SU-DHL-6 (cell line): ENCODE data around the gene SLX4IP.

ENCODE experiments used
- H2AFZ ChIP-seq: fragments of 200-600 bp; sonication (generic); 2 replicates; pipeline ENCODE4 v1.6.1; 2014; ENCODE audit warnings: low read depth, mild to moderate bottlenecking, moderate library complexity, mixed read lengths, antibody characterized with exemption, low read length; ENCODE audit not compliant: severe bottlenecking
- H3F3A ChIP-seq: fragments of 200-600 bp; shearing (Covaris generic); 2 replicates; pipeline ENCODE4 v1.6.0; 2016; ENCODE audit warnings: antibody characterized with exemption, mild to moderate bottlenecking; ENCODE audit not compliant: insufficient read depth
- H3K27ac ChIP-seq: fragments of 200-600 bp; sonication (generic); 2 replicates; pipeline ENCODE4 v1.5.1; 2016; ENCODE audit warnings: low read depth, mild to moderate bottlenecking, low read length, moderate library complexity, mixed read lengths
- H3K27me3 ChIP-seq: fragments of 200-600 bp; sonication (generic), shearing (Covaris generic); 2 replicates; pipeline ENCODE4 v1.6.0; 2014; ENCODE audit warnings: mild to moderate bottlenecking, low read length
- H3K36me3 ChIP-seq: fragments of 200-600 bp; sonication (generic); 2 replicates; pipeline ENCODE4 v1.6.1; 2014; ENCODE audit warnings: mild to moderate bottlenecking, low read length, mixed read lengths
- H3K4me2 ChIP-seq: fragments of 300-600, 200-600 bp; shearing (Covaris generic), sonication (generic); 2 replicates; pipeline ENCODE4 v1.6.0; 2014; ENCODE audit warnings: low read length, low read depth, mild to moderate bottlenecking; ENCODE audit not compliant: poor library complexity, severe bottlenecking
- H3K4me3 ChIP-seq: fragments of 200-600 bp; sonication (generic); 2 replicates; pipeline ENCODE4 v1.5.1; 2014; ENCODE audit warnings: antibody characterized with exemption, low read length, mild to moderate bottlenecking, mixed read lengths; ENCODE audit not compliant: insufficient read depth, poor library complexity, severe bottlenecking
- H3K79me2 ChIP-seq: fragments of 200-600 bp; sonication (generic); 2 replicates; pipeline ENCODE4 v1.6.1; 2014; ENCODE audit warnings: mild to moderate bottlenecking, low read length, moderate library complexity; ENCODE audit not compliant: insufficient read depth
- H3K9ac ChIP-seq: fragments of 200-600 bp; sonication (generic); 2 replicates; pipeline ENCODE4 v1.7.0; 2014; ENCODE audit warnings: mild to moderate bottlenecking, low read length
- H3K9me2 ChIP-seq: fragments of 200-600 bp; sonication (generic); replicated peaks from 2 replicates; pipeline ENCODE4 v1.6.1; 2014; ENCODE audit warnings: low read length; ENCODE audit not compliant: insufficient read depth
- H3K9me3 ChIP-seq: fragments of 200-600 bp; sonication (generic); 2 replicates; pipeline ENCODE4 v1.6.1; 2014; ENCODE audit warnings: low read length, mixed read lengths; ENCODE audit not compliant: insufficient read depth
- H4K20me1 ChIP-seq: fragments of 200-600 bp; sonication (generic); 2 replicates; pipeline ENCODE4 v1.6.1; 2014; ENCODE audit warnings: low read depth, mild to moderate bottlenecking, antibody characterized with exemption, low read length, moderate library complexity, mixed read lengths
- CTCF ChIP-seq: fragments of 200-600 bp; sonication (generic); IDR thresholded peaks from one replicate; pipeline ENCODE4 v1.5.1; 2017; ENCODE audit warnings: antibody characterized with exemption, mild to moderate bottlenecking, low read length, moderate library complexity; ENCODE audit not compliant: insufficient read depth, poor library complexity, severe bottlenecking
- EZH2phosphoT487 ChIP-seq: fragments of 200-600 bp; sonication (generic), shearing (Covaris generic); conservative IDR thresholded peaks from 2 replicates; pipeline ENCODE4 v1.6.1; 2018; ENCODE audit warnings: mild to moderate bottlenecking, antibody characterized with exemption, low read length, moderate library complexity, mixed read lengths

SLX4IP gene

DNA sequence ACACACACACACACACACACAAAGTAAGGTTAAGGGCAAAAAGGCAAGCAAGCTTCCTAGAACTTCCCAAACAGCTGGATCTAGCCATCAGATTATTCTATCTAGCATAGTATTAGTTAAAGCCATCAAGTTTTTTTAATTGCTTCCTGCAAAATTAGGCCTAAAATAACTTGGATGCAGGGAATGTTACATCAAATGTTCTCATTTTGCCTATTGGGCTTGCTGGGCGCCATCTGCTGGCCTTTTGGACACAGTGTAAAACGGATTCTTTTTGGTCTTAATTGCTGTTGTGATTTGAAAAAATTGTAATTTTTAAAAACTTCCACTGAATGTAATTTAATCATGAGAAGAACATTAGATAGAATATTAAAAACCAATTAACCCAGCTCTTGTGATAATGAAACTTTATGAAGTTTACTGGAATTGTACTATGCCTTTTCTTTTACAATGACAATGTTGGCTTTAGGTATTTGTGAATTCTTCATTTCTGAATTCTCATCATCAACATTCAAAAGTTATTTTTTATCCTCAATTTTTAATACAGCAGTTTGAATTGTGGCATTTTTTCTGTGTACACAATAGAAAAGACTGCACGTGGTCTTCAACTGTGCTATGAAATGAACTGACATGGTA, 7.9 kb upstream of the SLX4IP start:
- Histone ChIP-seq H3K79me2 (peaks cover 81% of the 10 kb centered on the region), H2AFZ (no peak overlapping the region), H3K4me2 (no peak overlapping the region), H4K20me1 (peaks cover 5% of the 10 kb centered on the region; the same call in 1 of the 2 replicates), H3K36me3 (peaks cover 6% of the 10 kb centered on the region; the same call in 1 of the 2 replicates), H3K9me2 (no peaks in the 10 kb centered on the region), H3F3A (peaks cover 7% of the 10 kb centered on the region; the same call in 1 of the 2 replicates), H3K27me3 (no peaks in the 10 kb centered on the region), H3K9me3 (no peaks in the 10 kb centered on the region), H3K27ac (no peak overlapping the region), H3K9ac (no peak overlapping the region), H3K4me3 (no peak overlapping the region)
- TF ChIP-seq EZH2phosphoT487 (no peak), CTCF (peak; percentile 85)

DNA sequence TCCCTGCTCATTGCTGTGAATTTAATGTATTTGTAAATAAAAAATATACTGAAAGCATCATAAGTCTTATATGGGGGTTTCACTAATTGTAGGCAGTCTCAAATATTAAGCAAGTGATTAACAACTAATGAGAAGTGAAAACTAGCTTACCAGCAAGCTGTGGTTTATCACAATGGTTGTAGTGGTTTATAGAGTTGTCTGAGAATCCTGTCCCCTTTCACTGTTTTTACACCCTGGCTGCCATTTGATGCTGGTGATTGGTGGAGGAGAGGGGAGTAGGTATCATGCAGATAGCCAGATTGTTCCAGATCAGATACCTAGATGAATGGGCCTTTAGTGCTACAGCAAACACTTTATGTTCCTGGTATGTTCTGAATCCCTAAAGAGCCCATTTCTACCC, 7.1 kb upstream of the SLX4IP start:
- Histone ChIP-seq H3K79me2 (peaks cover 83% of the 10 kb centered on the region), H3K4me3 (no peak overlapping the region), H3K4me2 (no peak overlapping the region), H3K36me3 (peaks cover 6% of the 10 kb centered on the region; the same call in 1 of the 2 replicates), H3K9me2 (no peaks in the 10 kb centered on the region), H4K20me1 (peaks cover 5% of the 10 kb centered on the region; the same call in 1 of the 2 replicates), H3K9ac (no peak overlapping the region), H3F3A (peaks cover 7% of the 10 kb centered on the region; the same call in 1 of the 2 replicates), H3K27ac (no peak overlapping the region), H3K27me3 (no peaks in the 10 kb centered on the region), H2AFZ (no peak overlapping the region), H3K9me3 (no peaks in the 10 kb centered on the region)
- TF ChIP-seq CTCF (no peak), EZH2phosphoT487 (no peak)

DNA sequence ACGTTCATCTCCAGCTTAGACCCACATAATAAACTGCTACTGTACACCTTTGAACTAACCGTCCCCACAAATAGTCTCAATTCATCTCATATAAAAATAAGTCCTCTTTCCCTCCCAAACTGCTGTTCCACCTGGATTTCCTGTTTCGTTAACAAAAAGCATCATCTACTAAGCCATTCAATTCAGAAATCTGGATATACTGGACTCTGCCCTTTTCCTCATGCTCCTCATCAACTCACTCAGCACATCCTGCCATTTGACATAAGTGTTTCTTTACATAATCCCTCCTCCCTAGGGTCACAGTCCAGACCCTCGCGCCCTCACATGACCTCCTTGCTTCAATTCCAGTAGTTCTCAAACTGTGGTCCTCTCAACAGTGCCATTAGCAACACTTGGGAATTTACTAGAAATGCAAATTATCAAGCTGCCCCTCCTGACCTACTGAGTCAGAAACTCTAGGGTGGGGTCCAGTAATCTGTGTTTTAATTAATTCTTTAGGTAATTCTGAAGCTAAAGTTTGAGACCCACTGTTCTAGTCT, 5.6 kb upstream of the SLX4IP start:
- Histone ChIP-seq H3K36me3 (peaks cover 6% of the 10 kb centered on the region; the same call in 1 of the 2 replicates), H4K20me1 (peaks cover 5% of the 10 kb centered on the region; the same call in 1 of the 2 replicates), H3K9me2 (no peaks in the 10 kb centered on the region), H3K4me3 (no peak overlapping the region), H3K9me3 (no peaks in the 10 kb centered on the region), H3K9ac (no peak overlapping the region), H2AFZ (no peak overlapping the region), H3K4me2 (no peak overlapping the region), H3K27me3 (no peaks in the 10 kb centered on the region), H3F3A (peaks cover 11% of the 10 kb centered on the region), H3K27ac (no peak overlapping the region), H3K79me2 (peaks cover 74% of the 10 kb centered on the region)
- TF ChIP-seq CTCF (no peak), EZH2phosphoT487 (no peak)
